Measurements from ENCODE around the gene MYO7B. TPM values are rescaled to one million over a fixed set of nuclear protein-coding genes. Genes with fewer than 3 reads are reported as not detected.

MYO7B gene
- total RNA-seq, 2 experiments from 2014 or later: 4.7 to 5.2 TPM

- DNase-seq (no peak), ATAC-seq (ENCODE audit: low read depth) (no peak)
- H3K36me3 Mint-ChIP-seq: no peaks in the 10 kb centered on the region
- POLR2A ChIA-PET: interaction anchor here (1.2 kb wide), 1 partner anchor 11 kb away, joined by 3 read pairs; no protein-coding TSS in a partner anchor
- no peak overlapping the region for H3K4me3 Mint-ChIP-seq
- no peaks in the 10 kb centered on the region for H3K27me3 Mint-ChIP-seq
- no peak overlapping the region for H3K27ac Mint-ChIP-seq
- H3K4me1 Mint-ChIP-seq: peaks cover 5% of the 10 kb centered on the region
- H3K9me3 Mint-ChIP-seq: no peaks in the 10 kb centered on the region
Measured at GRCh38 chr2:127628767-127629614, 93.5 kb downstream of the MYO7B start.

- Mint-ChIP-seq H3K4me3 (no peak overlapping the region), H3K36me3 (no peaks in the 10 kb centered on the region), H3K27ac (no peak overlapping the region), H3K9me3 (no peaks in the 10 kb centered on the region), H3K27me3 (no peaks in the 10 kb centered on the region), H3K4me1 (peaks cover 5% of the 10 kb centered on the region)
- POLR2A ChIA-PET: interaction anchor here (1.2 kb wide), 1 partner anchor 11 kb away, joined by 3 read pairs; no protein-coding TSS in a partner anchor
- ATAC-seq (ENCODE audit: low read depth) (no peak), DNase-seq (no peak)
Measured at GRCh38 chr2:127629637-127630036, 94.2 kb downstream of the MYO7B start.

- no peak overlapping the region for H3K27ac Mint-ChIP-seq
- DNase-seq (no peak), ATAC-seq (ENCODE audit: low read depth) (no peak)
- H3K36me3 Mint-ChIP-seq: no peaks in the 10 kb centered on the region
- H3K9me3 Mint-ChIP-seq: no peaks in the 10 kb centered on the region
- H3K27me3 Mint-ChIP-seq: no peaks in the 10 kb centered on the region
- H3K4me3 Mint-ChIP-seq: no peak overlapping the region
- H3K4me1 Mint-ChIP-seq: peaks cover 5% of the 10 kb centered on the region
- POLR2A ChIA-PET: interaction anchor here (1.2 kb wide), 1 partner anchor 10 kb away, joined by 3 read pairs; no protein-coding TSS in a partner anchor
Measured at GRCh38 chr2:127630096-127630863, 94.8 kb downstream of the MYO7B start.

GRCh38 chr2:127630864-127631540 is 95.5 kb downstream of the MYO7B start:
- Mint-ChIP-seq H3K27me3 (no peaks in the 10 kb centered on the region), H3K4me3 (no peak overlapping the region), H3K36me3 (no peaks in the 10 kb centered on the region), H3K9me3 (no peaks in the 10 kb centered on the region), H3K4me1 (peaks cover 5% of the 10 kb centered on the region), H3K27ac (no peak overlapping the region)
- DNase-seq: no peak
- POLR2A ChIA-PET: no interaction called here
- ATAC-seq (ENCODE audit: low read depth): no peak

GRCh38 chr2:127631541-127631996 is 96.1 kb downstream of the MYO7B start:
- DNase-seq: no peak
- Mint-ChIP-seq H3K36me3 (no peaks in the 10 kb centered on the region), H3K9me3 (no peaks in the 10 kb centered on the region), H3K4me3 (no peak overlapping the region), H3K4me1 (peaks cover 5% of the 10 kb centered on the region), H3K27me3 (no peaks in the 10 kb centered on the region), H3K27ac (no peak overlapping the region)
- POLR2A ChIA-PET: no interaction called here
- ATAC-seq (ENCODE audit: low read depth): no peak

- POLR2A ChIA-PET: interaction anchor here (0.6 to 0.9 kb wide), 2 partner anchors 10 to 106 kb away, joined by 3 read pairs; partner anchors contain the start of gene IWS1
- ATAC-seq (ENCODE audit: low read depth): no peak
- H3K9me3 Mint-ChIP-seq: no peaks in the 10 kb centered on the region
- no peak for DNase-seq
- H3K27ac Mint-ChIP-seq: no peak overlapping the region
- no peak overlapping the region for H3K4me3 Mint-ChIP-seq
- H3K4me1 Mint-ChIP-seq: peaks cover 7% of the 10 kb centered on the region
- H3K36me3 Mint-ChIP-seq: no peaks in the 10 kb centered on the region
- H3K27me3 Mint-ChIP-seq: no peaks in the 10 kb centered on the region
Measured at GRCh38 chr2:127631997-127632581, 96.6 kb downstream of the MYO7B start.

GRCh38 chr2:127632592-127633489 is 97.4 kb downstream of the MYO7B start:
- ATAC-seq (ENCODE audit: low read depth) (peak; percentile 26), DNase-seq (no peak)
- Mint-ChIP-seq H3K36me3 (no peaks in the 10 kb centered on the region), H3K4me1 (peaks cover 9% of the 10 kb centered on the region), H3K27ac (peak overlapping the region; percentile 61), H3K4me3 (no peak overlapping the region), H3K9me3 (no peaks in the 10 kb centered on the region), H3K27me3 (no peaks in the 10 kb centered on the region)
- POLR2A ChIA-PET: interaction anchor here (0.6 to 0.9 kb wide), 2 partner anchors 9 to 106 kb away, joined by 3 read pairs; partner anchors contain the start of gene IWS1

- H3K27me3 Mint-ChIP-seq: no peaks in the 10 kb centered on the region
Measured at GRCh38 chr2:127633556-127634065, 98.1 kb downstream of the MYO7B start.

GRCh38 chr2:127634066-127634617 is 98.7 kb downstream of the MYO7B start:
- peaks cover 17% of the 10 kb centered on the region for H3K4me1 Mint-ChIP-seq
- no peak for DNase-seq
- H3K4me3 Mint-ChIP-seq: no peak overlapping the region
- no peak for ATAC-seq (ENCODE audit: low read depth)
- no peak overlapping the region for H3K27ac Mint-ChIP-seq
- POLR2A ChIA-PET: interaction anchor here (0.6 to 2.4 kb wide), 2 partner anchors 71 to 107 kb away, joined by 3 to 6 read pairs; no protein-coding TSS in a partner anchor
- no peaks in the 10 kb centered on the region for H3K27me3 Mint-ChIP-seq
- H3K9me3 Mint-ChIP-seq: no peaks in the 10 kb centered on the region
- peaks cover 3% of the 10 kb centered on the region for H3K36me3 Mint-ChIP-seq

More at GRCh38 chr2:127633556-127634065, 98.1 kb downstream of the MYO7B start:
- no peaks in the 10 kb centered on the region for H3K36me3 Mint-ChIP-seq
- peaks cover 14% of the 10 kb centered on the region for H3K4me1 Mint-ChIP-seq
- peak overlapping the region; percentile 61 for H3K27ac Mint-ChIP-seq
- POLR2A ChIA-PET: interaction anchor here (2.4 kb wide), 1 partner anchor 70 kb away, joined by 6 read pairs; no protein-coding TSS in a partner anchor
- no peak for DNase-seq
- no peak overlapping the region for H3K4me3 Mint-ChIP-seq
- ATAC-seq (ENCODE audit: low read depth): no peak
- H3K9me3 Mint-ChIP-seq: no peaks in the 10 kb centered on the region

- peaks cover 21% of the 10 kb centered on the region for H3K4me1 Mint-ChIP-seq
- no peaks in the 10 kb centered on the region for H3K27me3 Mint-ChIP-seq
- no peaks in the 10 kb centered on the region for H3K9me3 Mint-ChIP-seq
- no peak overlapping the region for H3K4me3 Mint-ChIP-seq
- peaks cover 3% of the 10 kb centered on the region for H3K36me3 Mint-ChIP-seq
- no peak overlapping the region for H3K27ac Mint-ChIP-seq
- no peak for ATAC-seq (ENCODE audit: low read depth)
- DNase-seq: no peak
- POLR2A ChIA-PET: interaction anchor here (0.6 to 2.4 kb wide), 2 partner anchors 71 to 108 kb away, joined by 3 to 6 read pairs; no protein-coding TSS in a partner anchor
Measured at GRCh38 chr2:127634626-127635379, 99.3 kb downstream of the MYO7B start.
